Adrenal gland (tissue), 12 donors: ENCODE results near the gene UNC93A. TPM values are rescaled to one million over a fixed set of nuclear protein-coding genes. Genes with fewer than 3 reads are reported as not detected.

Experiments used
- DNase-seq, 7 donors: peaks; one replicate each; pipeline ENCODE4 v3.0.0-alpha.2; 2019 to 2020
- H3K27ac ChIP-seq, 5 donors: fragments of 200-600 bp; sonication (generic) in 4 of 5; 1 replicate in 3 of 5; 2 replicates in 2 of 5; pipeline versions ENCODE4 v1.5.1 to v1.8.0; 2016 to 2020; ENCODE audit warnings: mild to moderate bottlenecking in 1 of 5
- H3K27me3 ChIP-seq: fragments of 200-600 bp; 2 replicates; pipeline ENCODE4 v1.8.0; 2021
- H3K36me3 ChIP-seq, 2 donors: fragments of 200-600 bp; replicated peaks in 1 of 2; 1 replicate in 1 of 2; 2 replicates in 1 of 2; pipeline versions ENCODE4 v1.5.1 to v1.8.0; 2018 to 2022
- H3K4me1 ChIP-seq, 2 donors: fragments of 200-600 bp; replicated peaks in 1 of 2; 1 replicate in 1 of 2; 2 replicates in 1 of 2; pipeline versions ENCODE4 v1.5.1 to v1.8.0; 2018 to 2021
- H3K4me3 ChIP-seq, 4 donors: fragments of 200-600 bp; sonication (generic) in 3 of 4; one replicate each; pipeline ENCODE4 v1.5.1; 2016 to 2018
- H3K9me3 ChIP-seq, 3 donors: fragments of 200-600 bp; sonication (generic) in 1 of 3; replicated peaks in 1 of 3; 1 replicate in 2 of 3; 2 replicates in 1 of 3; pipeline versions ENCODE4 v1.5.1 to v1.8.0; 2016 to 2021
- POLR2A ChIP-seq, 2 donors: fragments of 450-650 bp; IDR thresholded peaks; one replicate each; pipeline ENCODE4 v1.6.1; 2017; ENCODE audit warnings: antibody characterized with exemption in 2 of 2, mild to moderate bottlenecking in 2 of 2, moderate library complexity in 1 of 2
- WGBS, 4 donors: extraction: QIAGEN DNeasy Blood & Tissue Kit in 2 of 4; methylation state at CpG; one replicate each; pipeline versions ENCODE4 v1.1.5 to v1.1.7; 2013 to 2017; 5-methylcytosine and 5-hydroxymethylcytosine counted together
- intact Hi-C, 2 donors: fragments of 100-400 bp; cut with DNase I; formaldehyde crosslinking; loops; one replicate each; pipeline versions ENCODE4 v1.14.1 to v1.15.0; 2022 to 2023
- polyA plus RNA-seq, 3 donors: library from polyadenylated mRNA; stranded (reverse); fragments of 200-250 nt in 2 of 3; fragments of 350-450 nt in 1 of 3; fragmentation: Illumina TruSeq in 1 of 3; extraction: RNeasy Lipid Tissue Mini Kit (QIAGEN cat#74804) in 1 of 3; gene quantifications; one replicate each; pipeline ENCODE4 v1.2.3, GENCODE V29; 2013 to 2014
- total RNA-seq, 9 donors: library from RNA; depleted of rRNA in 4 of 9; stranded (reverse); fragments of >200 nt in 4 of 9; fragments of 120-200 nt in 1 of 9; fragmentation: NEBNext Ultra II Directional in 1 of 9; extraction: Animal tissue kit (Norgen Biotek cat#: 25700) in 1 of 9; gene quantifications; one replicate each; pipeline versions ENCODE4 v1.1.0 to v1.2.4, GENCODE V29; 2013 to 2023
- TF ChIP-seq, protein P1 (sequence below), 6 experiments: fragments of 450-650 bp in 4 of 6; fragments of 200-600 bp in 2 of 6; sonication (generic) in 1 of 6; IDR thresholded peaks; 1 replicate in 5 of 6; 2 replicates in 1 of 6; pipeline versions ENCODE4 v1.5.1 to v1.8.0; 2016 to 2021; ENCODE audit warnings: antibody characterized with exemption in 6 of 6, mild to moderate bottlenecking in 2 of 6, moderate library complexity in 1 of 6
- donor health status: healthy with polysubstance abuse.
- donor health status: Bipolar disorder and iron deficiency.
- donor health status: DM: yes; HTN: yes; CAD: no.
- donor health status: DM: no; HTN: no; CAD: no.
- donor health status: DM: no; HTN: no; CAD: no.
- donor health status: DM: yes; HTN: yes; CAD: no.

UNC93A gene
- total and polyA plus RNA-seq, 12 donors = not detected

DNA sequence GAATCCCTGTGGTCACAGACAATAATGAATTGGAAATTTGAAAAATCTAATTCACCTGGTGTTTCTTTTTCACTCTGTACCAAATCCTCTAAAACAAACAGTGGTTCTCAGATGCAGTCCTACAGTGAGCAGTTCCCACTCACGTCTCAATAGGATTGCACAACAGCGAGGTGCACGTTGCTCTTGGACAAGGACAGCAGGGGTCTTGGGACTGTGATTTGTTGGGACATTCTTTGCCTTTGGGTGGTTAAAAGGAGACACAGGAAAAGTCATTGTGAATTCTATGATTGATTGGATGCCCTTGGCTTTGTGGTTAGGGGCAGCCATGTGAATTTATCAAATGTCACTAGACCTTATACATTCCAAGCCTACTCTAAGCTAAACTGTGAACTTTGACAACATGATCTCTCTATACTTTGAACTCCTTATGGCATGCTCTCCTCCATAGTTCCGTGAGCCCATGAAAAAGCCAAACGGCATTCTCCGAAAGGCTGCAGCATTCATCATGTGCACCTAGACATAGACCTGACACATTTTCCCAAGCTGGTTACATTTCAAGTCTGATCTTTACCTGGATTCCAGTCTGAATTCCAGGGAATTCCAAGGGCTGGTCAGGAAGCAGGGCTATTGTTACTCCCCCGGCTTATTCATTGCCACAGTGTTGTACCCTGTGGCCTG is 647 bp downstream of the UNC93A start:
- Histone ChIP-seq H3K9me3 (no peaks in the 10 kb centered on the region), H3K36me3 (no peaks in the 10 kb centered on the region), H3K4me1 (no peaks in the 10 kb centered on the region), H3K27me3 (no peaks in the 10 kb centered on the region), H3K27ac (no peak overlapping the region), H3K4me3 (no peak overlapping the region)
- WGBS, 4 donors = 44 to 64% (median 55%) methylated on average over 7 of the region's 7 CpGs
- no peak for DNase-seq
- no peak for TF ChIP-seq POLR2A (IDR thresholded peaks at IDR 0.05)
- TF ChIP-seq, protein P1, sequence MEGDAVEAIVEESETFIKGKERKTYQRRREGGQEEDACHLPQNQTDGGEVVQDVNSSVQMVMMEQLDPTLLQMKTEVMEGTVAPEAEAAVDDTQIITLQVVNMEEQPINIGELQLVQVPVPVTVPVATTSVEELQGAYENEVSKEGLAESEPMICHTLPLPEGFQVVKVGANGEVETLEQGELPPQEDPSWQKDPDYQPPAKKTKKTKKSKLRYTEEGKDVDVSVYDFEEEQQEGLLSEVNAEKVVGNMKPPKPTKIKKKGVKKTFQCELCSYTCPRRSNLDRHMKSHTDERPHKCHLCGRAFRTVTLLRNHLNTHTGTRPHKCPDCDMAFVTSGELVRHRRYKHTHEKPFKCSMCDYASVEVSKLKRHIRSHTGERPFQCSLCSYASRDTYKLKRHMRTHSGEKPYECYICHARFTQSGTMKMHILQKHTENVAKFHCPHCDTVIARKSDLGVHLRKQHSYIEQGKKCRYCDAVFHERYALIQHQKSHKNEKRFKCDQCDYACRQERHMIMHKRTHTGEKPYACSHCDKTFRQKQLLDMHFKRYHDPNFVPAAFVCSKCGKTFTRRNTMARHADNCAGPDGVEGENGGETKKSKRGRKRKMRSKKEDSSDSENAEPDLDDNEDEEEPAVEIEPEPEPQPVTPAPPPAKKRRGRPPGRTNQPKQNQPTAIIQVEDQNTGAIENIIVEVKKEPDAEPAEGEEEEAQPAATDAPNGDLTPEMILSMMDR (IDR thresholded peaks at IDR 0.05) = no peak
- intact Hi-C loops = no loop called here

DNA sequence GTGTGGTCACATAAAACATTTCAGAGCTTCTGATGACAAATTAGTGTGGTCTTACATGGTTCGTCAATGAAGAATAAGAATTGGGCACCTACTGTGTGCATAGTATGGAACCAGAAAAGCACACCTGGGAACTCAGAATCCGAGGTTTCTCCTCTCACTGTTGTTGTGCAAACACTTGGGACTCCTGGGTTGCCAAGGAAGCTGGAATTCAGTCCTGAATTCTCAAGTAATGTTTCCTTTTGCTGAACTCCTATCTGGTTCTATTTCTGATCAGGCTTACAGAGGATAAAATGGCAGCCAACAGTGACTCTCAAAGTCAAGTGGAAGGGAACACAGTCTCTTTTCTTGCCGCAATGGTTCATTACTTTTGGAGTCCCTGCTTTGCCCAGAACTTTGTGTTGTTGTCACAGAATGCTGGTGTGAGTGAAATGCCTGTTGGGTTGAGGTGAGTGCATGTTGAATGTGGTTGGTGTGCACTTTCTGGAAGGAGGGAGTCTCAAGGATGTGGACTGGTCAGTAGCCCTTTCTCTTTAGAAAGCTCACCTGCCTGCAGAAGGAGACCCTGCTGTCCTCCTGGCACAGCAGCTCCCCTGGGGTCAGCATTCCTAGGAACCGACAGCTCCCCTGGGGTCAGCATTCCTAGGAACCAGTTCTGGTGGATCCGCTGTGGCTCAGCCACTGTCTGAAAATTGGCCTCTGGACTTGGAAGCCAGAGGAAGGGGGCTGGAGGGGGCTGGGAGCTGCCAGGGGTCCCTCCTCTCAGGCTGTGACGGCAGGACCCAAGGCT is 1.4 kb downstream of the UNC93A start:
- TF ChIP-seq, protein P1 (IDR thresholded peaks at IDR 0.05) = no peak
- no peak for TF ChIP-seq POLR2A (IDR thresholded peaks at IDR 0.05)
- intact Hi-C loops = no loop called here
- H3K4me1 ChIP-seq = no peaks in the 10 kb centered on the region
- no peak for DNase-seq
- no peak overlapping the region for H3K27ac ChIP-seq
- no peak overlapping the region for H3K4me3 ChIP-seq
- H3K36me3 ChIP-seq = no peaks in the 10 kb centered on the region
- H3K9me3 ChIP-seq = no peaks in the 10 kb centered on the region
- 61 to 77% (median 70%) methylated on average over 4 to 6 of the region's 6 CpGs for WGBS, 4 donors
- no peaks in the 10 kb centered on the region for H3K27me3 ChIP-seq

DNA sequence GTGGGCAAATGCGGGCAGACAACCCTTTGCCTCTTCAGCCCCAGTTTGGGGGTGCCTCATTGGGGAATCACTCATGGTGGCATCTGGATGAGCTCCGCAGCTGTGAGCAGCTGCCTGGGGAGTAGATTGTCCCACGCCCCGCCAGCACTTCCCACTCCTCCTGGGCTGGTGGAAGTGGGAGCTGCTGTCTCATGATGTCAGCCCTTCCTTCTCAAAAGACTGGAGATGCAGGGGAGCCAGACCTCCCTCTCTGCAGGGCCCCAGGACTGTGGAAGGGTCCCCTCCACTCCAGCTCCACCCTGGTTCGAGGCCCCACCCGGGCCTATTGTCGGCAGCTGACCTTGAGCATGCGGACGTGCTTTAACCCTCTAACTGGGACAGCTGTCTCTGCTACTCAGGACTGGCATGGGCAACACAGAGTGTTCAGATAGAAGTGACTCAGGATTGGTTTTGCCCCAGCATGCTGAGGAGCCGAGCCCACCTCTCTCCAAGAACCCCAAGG is 2.0 kb downstream of the UNC93A start:
- Histone ChIP-seq H3K36me3 (no peaks in the 10 kb centered on the region), H3K4me1 (no peaks in the 10 kb centered on the region), H3K27ac (no peak overlapping the region), H3K27me3 (no peaks in the 10 kb centered on the region), H3K9me3 (no peaks in the 10 kb centered on the region), H3K4me3 (no peak overlapping the region)
- intact Hi-C loops = no loop called here
- no peak for DNase-seq
- WGBS, 4 donors = 43 to 65% (median 55%) methylated on average over 1 to 10 of the region's 10 CpGs
- no peak for TF ChIP-seq POLR2A (IDR thresholded peaks at IDR 0.05)
- TF ChIP-seq, protein P1 (IDR thresholded peaks at IDR 0.05) = no peak

DNA sequence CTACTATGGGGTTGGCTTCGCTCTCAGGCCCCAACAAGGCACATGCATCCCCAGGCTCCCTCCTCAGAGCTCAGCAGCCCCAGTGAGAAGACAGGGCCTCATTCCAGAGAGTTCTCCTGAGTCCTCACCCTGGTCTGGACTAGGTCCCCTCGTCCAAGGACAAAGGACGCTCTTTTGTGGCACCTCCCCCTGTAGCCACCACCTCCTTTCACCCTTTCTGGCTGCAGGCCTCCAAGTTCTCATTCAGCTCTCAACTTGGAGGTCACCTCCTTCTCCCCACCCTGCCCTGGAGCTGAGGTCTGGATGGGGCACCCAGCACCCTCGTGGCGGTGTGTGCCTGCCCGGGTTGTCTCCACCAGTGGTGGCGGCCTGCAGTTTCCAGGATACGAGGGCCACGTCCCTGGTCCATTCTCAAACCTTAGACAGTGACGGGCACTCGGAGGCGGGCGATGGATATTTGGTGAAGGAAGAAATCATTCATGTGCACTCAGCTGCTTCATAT is 2.5 kb downstream of the UNC93A start:
- no peaks in the 10 kb centered on the region for H3K9me3 ChIP-seq
- TF ChIP-seq POLR2A (IDR thresholded peaks at IDR 0.05) = no peak
- TF ChIP-seq, protein P1 (IDR thresholded peaks at IDR 0.05) = no peak
- no peaks in the 10 kb centered on the region for H3K27me3 ChIP-seq
- no peak for DNase-seq
- no peak overlapping the region for H3K27ac ChIP-seq
- intact Hi-C loops = no loop called here
- no peaks in the 10 kb centered on the region for H3K36me3 ChIP-seq
- no peaks in the 10 kb centered on the region for H3K4me1 ChIP-seq
- WGBS, 4 donors = 78 to 85% (median 82%) methylated on average over 13 of the region's 13 CpGs
- H3K4me3 ChIP-seq = no peak overlapping the region
